ENCODE results near the gene VTI1A. TPM values are rescaled to one million over a fixed set of nuclear protein-coding genes. Genes with fewer than 3 reads are reported as not detected.

Gene VTI1A
- total and polyA plus RNA-seq, 2 of the 4 experiments (the other 2 are of a cell fraction): 9.7 to 24.9 TPM

GRCh38 chr10:112538168-112538567, 91.2 kb downstream of the VTI1A start:
- Histone ChIP-seq H3K14ac (replicated peaks; ENCODE audit: low read depth, low read length) (no peak overlapping the region), H3K36me3 (ENCODE audit: control insufficient read depth, insufficient read depth, low read length) (peaks cover 4% of the 10 kb centered on the region; the same call in 1 of the 2 replicates), H2AK9ac (replicated peaks; ENCODE audit: low read depth, low read length, poor library complexity) (no peak overlapping the region), H3K79me1 (ENCODE audit: low read depth in 1 of 2, low read length in 2 of 2) (no peaks in the 10 kb centered on the region), H3K4me2 (ENCODE audit: low read depth, low read length) (no peak overlapping the region), H2AK5ac (ENCODE audit: low read depth, low read length) (no peak overlapping the region), H3K27me3 (ENCODE audit: control insufficient read depth, insufficient read depth, low read length) (no peaks in the 10 kb centered on the region), H3K4me3 (ENCODE audit: insufficient read depth, low read depth, low read length) (no peak overlapping the region), H4K20me1 (ENCODE audit: insufficient read depth, low read length) (no peaks in the 10 kb centered on the region), H4K8ac (ENCODE audit: low read depth in 2 of 2, low read length in 2 of 2) (no peak overlapping the region), H2BK15ac (ENCODE audit: low read depth, low read length) (no peak overlapping the region), H2BK120ac (ENCODE audit: low read depth, low read length) (no peak overlapping the region), H3K18ac (ENCODE audit: low read depth, low read length) (no peak overlapping the region), H3K23ac (ENCODE audit: low read depth, low read length) (no peak overlapping the region), H2BK5ac (ENCODE audit: low read depth, low read length, poor library complexity, severe bottlenecking) (no peak overlapping the region), H3K4me1 (ENCODE audit: control insufficient read depth, insufficient read depth, low read length) (peaks cover 4% of the 10 kb centered on the region; the same call in 1 of the 2 replicates), H3K27ac (ENCODE audit: insufficient read depth, low read length) (no peak overlapping the region), H4K91ac (ENCODE audit: insufficient read depth, low read depth, low read length) (no peak overlapping the region), H3K56ac (ENCODE audit: extremely low read depth, insufficient read depth, low read length) (no peak overlapping the region), H3K4ac (ENCODE audit: low read depth, low read length) (no peak overlapping the region), H4K5ac (ENCODE audit: low read depth, low read length) (no peak overlapping the region), H3K9me1 (ENCODE audit: insufficient read depth, low read length) (0 out of 2 replicates have a peak, but pooled peaks cover 2% of the 10 kb centered on the region), H2BK20ac (ENCODE audit: low read depth, low read length) (no peak overlapping the region), H3K9ac (ENCODE audit: low read depth, low read length) (no peak overlapping the region), H2AFZ (replicated peaks; ENCODE audit: low read length, poor library complexity) (no peak overlapping the region), H3K9me3 (ENCODE audit: control insufficient read depth, insufficient read depth, low read length) (no peaks in the 10 kb centered on the region)
- TF ChIP-seq CHD1 (IDR thresholded peaks at IDR 0.05; ENCODE audit: low read depth, low read length) (no peak), FOS (IDR thresholded peaks at IDR 0.05; ENCODE audit: low read depth, low read length) (no peak), CTCF (conservative IDR thresholded peaks at IDR 0.05; ENCODE audit: low read depth, low read length) (no peak), MXI1 (IDR thresholded peaks at IDR 0.05; ENCODE audit: borderline replicate concordance, low read depth, low read length) (no peak), RCOR1 (IDR thresholded peaks at IDR 0.05; ENCODE audit: insufficient replicate concordance, low read length) (no peak), NFE2L2 (IDR thresholded peaks at IDR 0.05; ENCODE audit: low read depth, low read length) (no peak)
- TF ChIP-seq, protein P1, sequence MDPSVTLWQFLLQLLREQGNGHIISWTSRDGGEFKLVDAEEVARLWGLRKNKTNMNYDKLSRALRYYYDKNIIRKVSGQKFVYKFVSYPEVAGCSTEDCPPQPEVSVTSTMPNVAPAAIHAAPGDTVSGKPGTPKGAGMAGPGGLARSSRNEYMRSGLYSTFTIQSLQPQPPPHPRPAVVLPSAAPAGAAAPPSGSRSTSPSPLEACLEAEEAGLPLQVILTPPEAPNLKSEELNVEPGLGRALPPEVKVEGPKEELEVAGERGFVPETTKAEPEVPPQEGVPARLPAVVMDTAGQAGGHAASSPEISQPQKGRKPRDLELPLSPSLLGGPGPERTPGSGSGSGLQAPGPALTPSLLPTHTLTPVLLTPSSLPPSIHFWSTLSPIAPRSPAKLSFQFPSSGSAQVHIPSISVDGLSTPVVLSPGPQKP (IDR thresholded peaks at IDR 0.05; ENCODE audit: borderline replicate concordance, low read depth, low read length): no peak
- ATAC-seq (ENCODE audit: low read depth): no peak
- dilution Hi-C loops (cut with HindIII; ENCODE audit: low sequenced_read_pairs, unreplicated experiment) (no loop called here), intact Hi-C loops (cut with micrococcal nuclease) (no loop called here), in situ Hi-C loops (cut with MboI; ENCODE audit: low sequenced_read_pairs) (no loop called here)
- POLR2A ChIA-PET (ENCODE audit: unreplicated experiment): no interaction called here
- DNase-seq: no peak
- 82% methylated on average over 2 of the region's 7 CpGs; no CpG with 5 or more reads in 1 of the 2 experiments for WGBS, 2 experiments (ENCODE audit: extremely low coverage in 2 of 2, insufficient read length in 1 of 2)
- CTCF ChIA-PET: no interaction called here
- no TSS peak for BruUV-seq (replicated peaks)

Measured in IMR-90 (cell line).